CD4-positive, alpha-beta T cell (primary cell): ENCODE results near the gene CAND2. TPM values are rescaled to one million over a fixed set of nuclear protein-coding genes. Genes with fewer than 3 reads are reported as not detected.

ENCODE experiments used
- ATAC-seq: fragments of 200-7000 bp; cut with Tn5 transposase; one replicate; pipeline ENCODE4 v1.10.0; 2022; ENCODE audit warnings: mild to moderate bottlenecking; ENCODE audit not compliant: poor library complexity
- CTCF ChIA-PET: fragments of 350-600 bp; sonication (Branson Sonifier 250); formaldehyde crosslinking; loops from one replicate; lab custom pipeline; 2021; ENCODE audit warnings: antibody characterized with exemption, inconsistent platforms; lab: Charles Lee
- POLR2A ChIA-PET: fragments of 350-600 bp; sonication (Branson Sonifier 250); formaldehyde crosslinking; loops from one replicate; lab custom pipeline; 2021; ENCODE audit warnings: antibody characterized with exemption, inconsistent platforms; lab: Charles Lee
- DNase-seq, 14 experiments: peaks; one replicate each; pipeline ENCODE4 v3.0.0-alpha.2; 2013 to 2020; ENCODE audit warnings: mixed read lengths in 2 of 14
- H3K27ac ChIP-seq, 2 donors: one replicate each; pipeline versions ENCODE4 v1.5.1 to v1.7.0; 2013; ENCODE audit warnings: low read length in 2 of 2, low read depth in 1 of 2, mild to moderate bottlenecking in 1 of 2
- H3K27me3 ChIP-seq, 2 experiments: 1 replicate in 1 of 2; 2 replicates in 1 of 2; pipeline versions ENCODE4 v1.6.1 to v1.7.0; 2013; ENCODE audit warnings: low read length in 2 of 2, control low read depth in 1 of 2, mild to moderate bottlenecking in 1 of 2, moderate library complexity in 1 of 2; ENCODE audit not compliant: insufficient read depth in 2 of 2, control insufficient read depth in 1 of 2
- H3K36me3 ChIP-seq: one replicate; pipeline ENCODE4 v1.6.1; 2013; ENCODE audit warnings: low read length, control low read depth; ENCODE audit not compliant: insufficient read depth
- H3K4me1 ChIP-seq: one replicate; pipeline ENCODE4 v1.6.1; 2013; ENCODE audit warnings: low read length, control low read depth; ENCODE audit not compliant: insufficient read depth
- H3K4me3 ChIP-seq: one replicate; pipeline ENCODE4 v1.5.1; 2013; ENCODE audit warnings: mild to moderate bottlenecking, low read length, moderate library complexity
- H3K9me3 ChIP-seq, 2 experiments: 1 replicate in 1 of 2; 2 replicates in 1 of 2; pipeline versions ENCODE4 v1.6.1 to v1.7.0; 2013; ENCODE audit warnings: low read length in 2 of 2, mild to moderate bottlenecking in 2 of 2, control low read depth in 1 of 2, moderate library complexity in 1 of 2; ENCODE audit not compliant: control insufficient read depth in 1 of 2, insufficient read depth in 1 of 2
- H3K27ac Mint-ChIP-seq: one replicate; pipeline ENCODE4 v1.8.0; 2020; ENCODE audit warnings: mixed read lengths
- H3K27me3 Mint-ChIP-seq: one replicate; pipeline ENCODE4 v1.8.0; 2021; ENCODE audit warnings: mixed read lengths
- H3K36me3 Mint-ChIP-seq: one replicate; pipeline ENCODE4 v1.8.0; 2021; ENCODE audit warnings: low read depth, mixed read lengths
- H3K4me1 Mint-ChIP-seq: one replicate; pipeline ENCODE4 v1.8.0; 2021; ENCODE audit warnings: low read depth, mixed read lengths
- H3K4me3 Mint-ChIP-seq: one replicate; pipeline ENCODE4 v1.8.0; 2020; ENCODE audit warnings: mild to moderate bottlenecking, mixed read lengths
- H3K9me3 Mint-ChIP-seq: one replicate; pipeline ENCODE4 v1.8.0; 2020; ENCODE audit warnings: mixed read lengths
- CTCF ChIP-seq: fragments of 200-600 bp; IDR thresholded peaks from one replicate; pipeline ENCODE4 v1.8.0; 2022; ENCODE audit warnings: antibody characterized with exemption, mild to moderate bottlenecking
- intact Hi-C, 2 experiments: fragments of 100-400 bp; cut with DNase I in 1 of 2; cut with micrococcal nuclease in 1 of 2; formaldehyde crosslinking; loops; one replicate each; pipeline versions ENCODE4 v1.15.1 to v1.9.0; 2023 to 2025; cut with DNase I, micrococcal nuclease
- total RNA-seq, 174 experiments: library from RNA in 2 of 174; stranded (reverse) in 2 of 174; gene quantifications; one replicate each; pipeline ENCODE4 v1.2.3 and lab custom pipeline; 2021 to 2026

The CAND2 gene
- total RNA-seq, 2 experiments from 2014 or later: 3.5 to 6.0 TPM

DNA sequence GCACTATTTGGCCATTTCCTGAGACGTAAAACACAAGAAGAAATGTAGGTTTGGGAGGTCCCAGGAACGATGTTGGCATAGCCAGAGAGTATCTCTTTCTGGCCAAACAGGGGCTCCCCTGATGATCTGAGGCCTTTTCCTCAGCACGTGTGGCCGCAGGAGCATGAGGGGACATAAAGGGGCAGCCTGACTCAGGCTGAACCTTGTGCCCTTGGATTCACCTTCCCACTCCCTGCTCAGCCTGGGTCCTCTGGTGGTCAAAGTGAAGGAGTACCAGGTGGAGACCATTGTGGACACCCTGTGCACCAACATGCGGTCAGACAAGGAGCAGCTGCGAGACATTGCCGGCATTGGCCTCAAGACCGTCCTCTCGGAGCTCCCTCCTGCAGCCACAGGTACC lies 10.6 kb downstream of the CAND2 start:
- Histone ChIP-seq H3K36me3 (no peaks in the 10 kb centered on the region), H3K9me3 (no peaks in the 10 kb centered on the region), H3K27ac (no peak overlapping the region), H3K4me1 (peaks cover 16% of the 10 kb centered on the region), H3K27me3 (no peaks in the 10 kb centered on the region), H3K4me3 (no peak overlapping the region)
- Mint-ChIP-seq H3K27ac (no peak overlapping the region), H3K9me3 (no peaks in the 10 kb centered on the region), H3K27me3 (no peaks in the 10 kb centered on the region), H3K4me1 (peaks cover 19% of the 10 kb centered on the region), H3K36me3 (peaks cover 8% of the 10 kb centered on the region), H3K4me3 (no peak overlapping the region)
- DNase-seq (no peak), ATAC-seq (no peak)
- intact Hi-C loops: no loop called here
- ChIA-PET POLR2A (no interaction called here), CTCF (no interaction called here)
- TF ChIP-seq CTCF: no peak

GRCh38 chr3:12807601-12808359 lies 11.3 kb downstream of the CAND2 start:
- CTCF ChIA-PET: interaction anchor here (2.9 kb wide), 1 partner anchor 33 kb away, joined by 29 read pairs; the partner anchor contains the start of gene RPL32
- Histone ChIP-seq H3K36me3 (no peaks in the 10 kb centered on the region), H3K9me3 (no peaks in the 10 kb centered on the region), H3K27me3 (no peaks in the 10 kb centered on the region), H3K4me3 (no peak overlapping the region), H3K4me1 (peaks cover 16% of the 10 kb centered on the region), H3K27ac (no peak overlapping the region)
- Mint-ChIP-seq H3K36me3 (peaks cover 8% of the 10 kb centered on the region), H3K9me3 (no peaks in the 10 kb centered on the region), H3K27me3 (no peaks in the 10 kb centered on the region), H3K4me3 (peak overlapping the region; percentile 42), H3K4me1 (peaks cover 19% of the 10 kb centered on the region), H3K27ac (no peak overlapping the region)
- ATAC-seq (no peak), DNase-seq (no peak)
- intact Hi-C loops: loop anchor here in 1 of 2 experiments (2.0 kb wide), 1 partner anchor 19 kb away; no protein-coding TSS in a partner anchor
- TF ChIP-seq CTCF: no peak
- POLR2A ChIA-PET: interaction anchor here (4.5 kb wide), 1 partner anchor 33 kb away, joined by 62 read pairs; the partner anchor contains the start of gene RPL32

GRCh38 chr3:12808587-12808986 lies 12.1 kb downstream of the CAND2 start:
- POLR2A ChIA-PET: interaction anchor here (0.6 to 4.5 kb wide), 3 partner anchors 19 to 275 kb away, joined by 4 to 62 read pairs (median 5); partner anchors contain the start of gene RPL32
- Mint-ChIP-seq H3K4me3 (peak overlapping the region; percentile 83), H3K9me3 (no peaks in the 10 kb centered on the region), H3K27ac (no peak overlapping the region), H3K4me1 (peaks cover 19% of the 10 kb centered on the region), H3K27me3 (no peaks in the 10 kb centered on the region), H3K36me3 (peaks cover 11% of the 10 kb centered on the region)
- Histone ChIP-seq H3K4me3 (no peak overlapping the region), H3K36me3 (no peaks in the 10 kb centered on the region), H3K27ac (no peak overlapping the region), H3K9me3 (no peaks in the 10 kb centered on the region), H3K4me1 (peaks cover 16% of the 10 kb centered on the region), H3K27me3 (no peaks in the 10 kb centered on the region)
- intact Hi-C loops: loop anchor here in 1 of 2 experiments (2.0 kb wide), 1 partner anchor 20 kb away; no protein-coding TSS in a partner anchor
- ATAC-seq (no peak), DNase-seq (peak in 1 of 14 experiments; percentile 13)
- no peak for TF ChIP-seq CTCF
- CTCF ChIA-PET: interaction anchor here (2.0 to 2.9 kb wide), 2 partner anchors 22 to 32 kb away, joined by 15 to 29 read pairs; partner anchors contain the start of gene RPL32
